ENCODE results near the gene PLA2G4A.

DNA sequence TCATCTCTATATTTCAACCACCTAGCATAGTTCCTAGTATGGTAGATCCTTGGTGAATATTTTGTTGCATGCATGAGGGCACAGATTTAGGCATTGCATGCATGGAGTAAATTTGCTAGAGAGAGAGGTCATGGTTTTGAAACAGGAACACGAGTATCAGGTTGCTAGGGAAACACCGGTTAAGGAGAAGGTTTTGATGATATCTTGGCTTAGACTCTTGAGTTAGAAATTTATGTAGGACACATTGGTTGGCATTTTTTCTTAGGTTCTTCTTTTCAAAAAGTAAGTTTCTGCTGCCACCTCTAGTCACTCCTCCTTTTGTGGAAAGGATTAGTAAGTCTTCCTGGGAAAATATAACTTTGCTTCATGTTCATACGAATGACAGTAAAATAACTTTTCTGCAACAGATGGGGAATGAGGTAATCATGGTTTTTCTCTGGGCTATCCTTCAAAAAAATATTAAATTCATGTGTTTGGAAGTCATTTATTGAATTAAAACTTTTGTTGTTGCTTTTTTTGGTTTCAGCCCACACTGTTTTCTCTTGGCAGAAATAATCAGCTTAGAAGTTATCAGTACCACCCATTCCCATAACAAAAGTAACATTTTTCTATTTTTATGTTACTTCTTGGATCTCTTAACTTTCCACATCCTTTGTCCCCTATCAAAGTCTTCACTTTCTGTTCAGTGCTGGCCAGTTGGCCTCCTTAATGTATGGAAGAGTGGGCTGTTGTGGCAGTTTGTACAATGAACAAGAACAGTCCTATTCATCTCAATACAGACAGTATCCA is 97.3 kb downstream of the PLA2G4A start:
- TF ChIP-seq, protein P1, sequence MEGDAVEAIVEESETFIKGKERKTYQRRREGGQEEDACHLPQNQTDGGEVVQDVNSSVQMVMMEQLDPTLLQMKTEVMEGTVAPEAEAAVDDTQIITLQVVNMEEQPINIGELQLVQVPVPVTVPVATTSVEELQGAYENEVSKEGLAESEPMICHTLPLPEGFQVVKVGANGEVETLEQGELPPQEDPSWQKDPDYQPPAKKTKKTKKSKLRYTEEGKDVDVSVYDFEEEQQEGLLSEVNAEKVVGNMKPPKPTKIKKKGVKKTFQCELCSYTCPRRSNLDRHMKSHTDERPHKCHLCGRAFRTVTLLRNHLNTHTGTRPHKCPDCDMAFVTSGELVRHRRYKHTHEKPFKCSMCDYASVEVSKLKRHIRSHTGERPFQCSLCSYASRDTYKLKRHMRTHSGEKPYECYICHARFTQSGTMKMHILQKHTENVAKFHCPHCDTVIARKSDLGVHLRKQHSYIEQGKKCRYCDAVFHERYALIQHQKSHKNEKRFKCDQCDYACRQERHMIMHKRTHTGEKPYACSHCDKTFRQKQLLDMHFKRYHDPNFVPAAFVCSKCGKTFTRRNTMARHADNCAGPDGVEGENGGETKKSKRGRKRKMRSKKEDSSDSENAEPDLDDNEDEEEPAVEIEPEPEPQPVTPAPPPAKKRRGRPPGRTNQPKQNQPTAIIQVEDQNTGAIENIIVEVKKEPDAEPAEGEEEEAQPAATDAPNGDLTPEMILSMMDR (IDR thresholded peaks at IDR 0.05): no peak
- TF ChIP-seq POLR2A (IDR thresholded peaks at IDR 0.05): no peak
